Right cardiac atrium (tissue), 5 donors: ENCODE data around the gene COX8A. TPM values are rescaled to one million over a fixed set of nuclear protein-coding genes. Genes with fewer than 3 reads are reported as not detected.
"Not testable (repeated sequence)": the region's sequence is repeated elsewhere in the genome, so short reads cannot be mapped to it uniquely, and the experiment has no call there.

Experiments used
- ATAC-seq, 2 donors: fragments of 200-7000 bp; cut with Tn5 transposase; one replicate each; pipeline versions ENCODE4 v1.8.0 to v1.9.1; 2020; ENCODE audit warnings: moderate library complexity in 2 of 2, mild to moderate bottlenecking in 1 of 2
- DNase-seq, 3 donors: peaks; one replicate each; pipeline ENCODE4 v3.0.0-alpha.2; 2020
- H3K27ac ChIP-seq: one replicate; pipeline ENCODE4 v1.5.1; 2013; ENCODE audit warnings: mild to moderate bottlenecking, low read length, control low read depth, moderate library complexity
- H3K27me3 ChIP-seq: one replicate; pipeline ENCODE4 v1.6.1; 2013; ENCODE audit not compliant: control insufficient read depth, insufficient read depth
- H3K4me1 ChIP-seq: one replicate; pipeline ENCODE4 v1.6.1; 2013; ENCODE audit warnings: low read length; ENCODE audit not compliant: control insufficient read depth, insufficient read depth
- H3K4me3 ChIP-seq: one replicate; pipeline ENCODE4 v1.5.1; 2013; ENCODE audit warnings: low read length, control low read depth
- H3K9me3 ChIP-seq: one replicate; pipeline ENCODE4 v1.6.1; 2013; ENCODE audit warnings: low read length; ENCODE audit not compliant: control insufficient read depth
- WGBS: extraction: QIAGEN DNeasy Blood & Tissue Kit; methylation state at CpG from one replicate; pipeline ENCODE4 v1.1.7; 2013; 5-methylcytosine and 5-hydroxymethylcytosine counted together
- intact Hi-C, 4 donors: fragments of 100-400 bp; cut with DNase I; formaldehyde crosslinking; loops; one replicate each; pipeline versions ENCODE4 v1.11.0 to v1.14.0; 2022 to 2023
- polyA plus RNA-seq: library from polyadenylated mRNA; stranded (reverse); fragments of 200-250 nt; gene quantifications from one replicate; pipeline ENCODE4 v1.2.3, GENCODE V29; 2013
- total RNA-seq, 4 donors: library from RNA; stranded (reverse); fragmentation: NEBNext Ultra II Directional; extraction: Animal tissue kit (Norgen Biotek cat#: 25700); gene quantifications; one replicate each; pipeline ENCODE4 v1.2.1, GENCODE V29; 2021
- donor health status: healthy with polysubstance abuse.
- donor health status: DM: no; HTN: yes; CAD: no.
- donor health status: DM: no; HTN: no; CAD: no.
- donor health status: DM: no; HTN: yes; CAD: no; lungs with severe emphysema.
- donor health status: DM: yes; HTN: yes; CAD: no.

Gene COX8A
- total and polyA plus RNA-seq, 5 donors: 726 to 2,526 (median 815) TPM

- intact Hi-C loops: no loop called here
- Histone ChIP-seq H3K4me3 (no peak overlapping the region), H3K27me3 (no peaks in the 10 kb centered on the region), H3K27ac (no peak overlapping the region), H3K9me3 (no peaks in the 10 kb centered on the region), H3K4me1 (no peaks in the 10 kb centered on the region)
- ATAC-seq: no peak
- no peak for DNase-seq
- WGBS: 84% methylated on average over 2 of the region's 2 CpGs
These were observed 5.0 kb upstream of the COX8A start for GRCh38 chr11:63969461-63969860.

GRCh38 chr11:63970902-63971301, 3.5 kb upstream of the COX8A start:
- Histone ChIP-seq H3K4me3 (no peak overlapping the region), H3K27me3 (no peaks in the 10 kb centered on the region), H3K4me1 (no peaks in the 10 kb centered on the region), H3K9me3 (no peaks in the 10 kb centered on the region), H3K27ac (no peak overlapping the region)
- WGBS: 65% methylated on average over 5 of the region's 5 CpGs
- intact Hi-C loops: no loop called here
- DNase-seq: no peak
- ATAC-seq: no peak

- H3K27ac ChIP-seq, DNase-seq, ATAC-seq, intact Hi-C loops, H3K4me1 ChIP-seq, H3K4me3 ChIP-seq, H3K27me3 ChIP-seq, H3K9me3 ChIP-seq: not testable (repeated sequence)
- 67% methylated on average over 18 of the region's 18 CpGs for WGBS
These were observed 535 bp upstream of the COX8A start for GRCh38 chr11:63973912-63974258.

DNA sequence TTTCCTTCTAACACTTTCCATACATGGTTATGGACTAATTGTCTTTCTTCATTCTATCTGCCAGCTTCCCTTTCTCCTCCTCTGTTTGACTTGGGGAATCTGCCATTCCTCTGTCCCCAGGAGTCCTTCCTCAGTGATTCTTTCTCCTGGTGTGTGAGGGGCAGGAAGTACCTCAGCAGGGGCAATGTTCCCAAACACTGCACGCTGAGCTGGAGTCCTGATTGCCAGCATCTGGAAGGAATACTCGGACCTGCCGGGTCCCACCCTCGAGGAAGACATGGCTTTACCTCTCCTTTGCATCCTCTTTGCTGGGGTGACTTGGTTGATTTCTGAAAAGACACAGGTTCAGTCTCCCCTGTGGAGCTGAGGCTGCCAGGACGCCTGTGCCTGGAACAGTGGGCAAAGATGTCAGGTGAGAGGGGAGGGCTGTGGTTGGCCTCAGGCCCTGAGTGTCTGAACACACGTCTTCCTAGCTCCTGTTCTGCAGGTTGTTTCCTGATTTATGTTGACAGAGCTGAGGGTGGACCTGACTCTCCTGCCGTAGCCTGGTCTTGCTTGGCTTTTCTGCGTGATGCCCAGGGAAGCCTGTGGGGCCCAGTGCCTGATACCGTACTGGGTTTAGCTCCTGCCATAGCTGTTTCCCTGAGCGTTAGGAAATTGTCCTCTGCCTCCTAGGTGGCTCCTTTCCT, 4.3 kb downstream of the COX8A start:
- H3K27me3 ChIP-seq: no peaks in the 10 kb centered on the region
- H3K4me3 ChIP-seq: no peak overlapping the region
- intact Hi-C loops: no loop called here
- no peak overlapping the region for H3K27ac ChIP-seq
- DNase-seq: peak in 1 of 3 donors; percentile 27
- H3K9me3 ChIP-seq: no peaks in the 10 kb centered on the region
- ATAC-seq: no peak
- no peaks in the 10 kb centered on the region for H3K4me1 ChIP-seq
- 74% methylated on average over 10 of the region's 10 CpGs for WGBS

GRCh38 chr11:63979426-63979825, 5.0 kb downstream of the COX8A start:
- Histone ChIP-seq H3K27me3 (no peaks in the 10 kb centered on the region), H3K4me3 (no peak overlapping the region), H3K4me1 (no peaks in the 10 kb centered on the region), H3K9me3 (no peaks in the 10 kb centered on the region), H3K27ac (peak overlapping the region; percentile 7)
- 82% methylated on average over 5 of the region's 5 CpGs for WGBS
- intact Hi-C loops: no loop called here
- ATAC-seq: no peak
- peak in 1 of 3 donors; percentile 13 for DNase-seq

DNA sequence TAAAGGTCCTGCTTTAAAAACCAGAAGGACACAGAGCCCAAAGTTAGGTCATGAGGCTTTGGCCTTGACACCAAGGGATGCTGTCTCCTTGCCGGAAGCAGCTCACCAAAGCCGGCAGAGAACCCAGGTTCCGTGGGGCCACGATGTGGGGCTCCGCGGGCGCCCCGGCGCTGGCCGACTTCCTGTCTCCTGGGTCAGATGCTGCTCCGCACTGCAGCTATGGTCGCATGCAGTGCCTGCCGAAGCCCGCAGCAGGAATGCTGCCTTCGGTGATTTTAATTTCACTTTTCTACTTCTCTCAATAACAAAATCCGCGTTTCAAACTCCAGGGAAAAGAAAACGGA, 11.4 kb downstream of the COX8A start:
- WGBS: 1% methylated on average over 18 of the region's 18 CpGs
- intact Hi-C loops: no loop called here
- ATAC-seq: peak; percentile 41 to 52

DNA sequence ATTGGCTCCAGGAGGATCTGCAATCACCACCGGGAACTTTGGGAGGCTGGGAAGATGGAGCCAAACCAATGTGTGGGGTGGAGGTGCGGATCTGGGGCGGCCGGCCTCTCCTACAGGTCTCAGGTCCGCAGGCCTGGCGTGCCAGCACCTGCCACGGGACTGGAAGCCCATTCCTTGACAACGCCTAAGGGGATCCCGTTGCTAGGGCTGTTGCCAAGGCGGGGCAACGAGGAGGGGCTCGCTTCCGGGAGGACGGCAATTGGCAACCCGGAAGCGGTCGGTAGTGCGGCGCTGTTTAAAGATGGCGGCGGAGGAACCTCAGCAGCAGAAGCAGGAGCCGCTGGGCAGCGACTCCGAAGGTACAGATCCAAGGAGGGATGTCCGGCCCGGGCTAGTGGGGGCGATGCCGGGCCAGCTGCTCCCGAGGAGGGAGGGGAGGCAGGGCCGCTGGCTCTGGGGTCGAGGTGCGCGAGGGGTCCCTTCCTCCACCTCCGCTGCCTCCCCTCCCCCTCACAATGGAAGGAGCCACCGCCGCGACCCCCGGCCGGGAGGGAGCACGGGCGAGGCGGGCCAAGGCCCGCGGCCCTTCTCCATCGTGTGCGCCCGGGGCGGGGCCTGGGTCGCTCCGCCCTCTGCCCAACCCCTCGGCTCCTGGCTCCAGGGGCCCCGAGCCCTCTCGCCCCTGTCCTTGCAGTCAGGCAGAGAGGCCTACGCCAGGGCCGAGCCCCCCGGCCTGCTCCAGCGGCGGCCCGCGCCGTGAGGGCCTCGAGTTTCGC, 11.9 kb downstream of the COX8A start, which contains the start of gene OTUB1:
OTUB1 (plus strand) TSS at position 283 of the 776 bp plus-strand sequence; CDS start at position 302, 19 bp downstream.
- no peaks in the 10 kb centered on the region for H3K9me3 ChIP-seq
- DNase-seq: peak; percentile 93 to 97 (median 96)
- intact Hi-C loops: no loop called here

More for the DNA sequence above, 11.4 kb downstream of the COX8A start:
- Histone ChIP-seq H3K4me3 (peak overlapping the region; percentile 71), H3K27me3 (no peaks in the 10 kb centered on the region), H3K9me3 (no peaks in the 10 kb centered on the region), H3K27ac (peak overlapping the region; percentile 8), H3K4me1 (peaks cover 7% of the 10 kb centered on the region)
- peak in 2 of 3 donors; percentile 76 to 79 for DNase-seq

DNA sequence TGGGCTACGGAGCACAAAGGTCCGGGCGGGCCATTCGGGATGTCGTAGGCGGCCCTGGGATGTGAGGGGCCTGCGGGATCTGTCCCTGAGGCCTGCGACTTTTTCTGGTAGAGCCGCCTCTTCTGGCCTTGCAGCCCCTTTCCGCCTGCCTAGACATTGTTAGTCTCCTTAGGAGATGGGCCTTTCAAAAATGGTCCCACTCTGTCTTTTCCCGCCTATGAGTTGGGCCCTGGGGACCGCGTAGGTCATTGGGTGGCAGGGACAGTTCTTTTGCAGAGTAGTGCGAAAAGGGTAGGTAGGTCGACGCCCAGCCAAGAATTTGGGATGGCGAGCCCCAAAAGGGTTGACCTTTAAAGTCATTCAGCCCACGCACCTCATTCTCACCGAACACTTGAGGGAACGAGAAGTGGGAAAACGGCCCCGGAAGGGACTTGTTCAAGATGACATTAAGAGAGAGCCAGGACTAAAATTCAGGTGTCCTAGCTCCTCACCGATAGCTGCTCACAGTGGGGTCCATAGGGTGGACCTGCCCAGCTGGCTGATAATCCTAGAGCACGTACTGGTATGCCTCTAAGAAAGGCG, 12.6 kb downstream of the COX8A start:
- H3K9me3 ChIP-seq: no peaks in the 10 kb centered on the region
- H3K27ac ChIP-seq: no peak overlapping the region
- DNase-seq (peak in 1 of 3 donors; percentile 40), ATAC-seq (no peak)
- H3K4me3 ChIP-seq: peak overlapping the region; percentile 71
- H3K4me1 ChIP-seq: peaks cover 7% of the 10 kb centered on the region
- intact Hi-C loops: no loop called here
- H3K27me3 ChIP-seq: no peaks in the 10 kb centered on the region
- 34% methylated on average over 25 of the region's 25 CpGs for WGBS

More for the DNA sequence above, 11.9 kb downstream of the COX8A start, which contains the start of gene OTUB1:
- peak; percentile 95 to 96 for ATAC-seq
- Histone ChIP-seq H3K27me3 (no peaks in the 10 kb centered on the region), H3K27ac (peak within 1 kb of the TSS; percentile 66), H3K4me1 (peaks cover 7% of the 10 kb centered on the region), H3K4me3 (peak within 1 kb of the TSS; percentile 71)
- under 1% methylated on average over 62 of the region's 63 CpGs for WGBS

DNA sequence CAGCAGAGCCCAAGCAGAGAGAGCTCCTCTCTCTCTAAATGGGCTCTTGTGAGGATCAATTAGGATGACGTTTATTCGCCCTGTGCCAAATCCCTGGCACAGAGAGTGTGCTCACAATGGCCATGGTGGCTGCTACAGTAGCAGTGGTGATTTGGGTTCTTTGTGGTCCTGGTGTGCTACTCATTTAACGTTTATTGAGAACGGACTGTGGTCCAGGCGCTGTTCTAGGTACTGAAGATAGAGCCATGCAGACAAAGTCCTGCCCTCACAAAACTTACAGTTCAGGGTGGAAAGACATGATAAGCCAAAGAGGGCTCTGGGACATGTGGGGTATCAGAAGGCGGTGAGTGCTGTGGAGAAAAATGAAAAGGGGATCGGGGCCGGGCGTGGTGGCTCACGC, 17.1 kb downstream of the COX8A start:
- H3K4me3 ChIP-seq: no peak overlapping the region
- DNase-seq (no peak), ATAC-seq (no peak)
- H3K4me1 ChIP-seq: peaks cover 4% of the 10 kb centered on the region
- no peaks in the 10 kb centered on the region for H3K27me3 ChIP-seq
- intact Hi-C loops: loop anchor here in 1 of 4 donors (2.0 kb wide), 1 partner anchor 75 kb away; the partner anchor contains the start of gene RCOR2
- no peaks in the 10 kb centered on the region for H3K9me3 ChIP-seq
- WGBS: 91% methylated on average over 10 of the region's 10 CpGs
- H3K27ac ChIP-seq: no peak overlapping the region

- no peak overlapping the region for H3K27ac ChIP-seq
- H3K4me3 ChIP-seq: no peak overlapping the region
- H3K4me1 ChIP-seq: no peaks in the 10 kb centered on the region
- WGBS: 78% methylated on average over 5 of the region's 5 CpGs
- no peaks in the 10 kb centered on the region for H3K9me3 ChIP-seq
- no peaks in the 10 kb centered on the region for H3K27me3 ChIP-seq
- no peak for ATAC-seq
- no peak for DNase-seq
- intact Hi-C loops: no loop called here
These were observed 18.7 kb downstream of the COX8A start for GRCh38 chr11:63993100-63993499.

DNA sequence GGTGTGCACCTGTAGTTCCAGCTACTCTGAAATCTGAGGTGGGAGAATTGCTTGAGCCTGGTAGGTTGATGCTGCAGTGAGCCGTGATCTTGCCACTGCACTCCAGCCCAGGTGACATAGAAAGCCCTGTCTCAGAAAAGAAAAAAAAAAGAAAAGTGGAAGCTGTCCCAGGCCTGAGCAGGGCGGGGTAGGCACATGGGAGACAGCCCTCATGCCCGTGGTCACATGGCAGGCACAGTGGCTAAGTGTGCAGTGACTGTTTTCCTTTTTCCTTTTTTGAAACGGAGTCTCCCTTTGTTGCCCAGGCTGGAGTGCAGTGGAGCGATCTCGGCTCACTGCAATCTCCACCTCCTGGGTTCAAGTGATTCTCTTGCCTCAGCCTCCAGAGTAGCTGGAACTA, 19.6 kb downstream of the COX8A start:
- Histone ChIP-seq H3K27ac (no peak overlapping the region), H3K9me3 (no peaks in the 10 kb centered on the region), H3K27me3 (no peaks in the 10 kb centered on the region), H3K4me1 (no peaks in the 10 kb centered on the region), H3K4me3 (no peak overlapping the region)
- no peak for DNase-seq
- WGBS: 74% methylated on average over 6 of the region's 6 CpGs
- ATAC-seq: no peak
- intact Hi-C loops: no loop called here
